ENCODE results near the gene UQCC2. TPM values are rescaled to one million over a fixed set of nuclear protein-coding genes. Genes with fewer than 3 reads are reported as not detected.

Gene UQCC2
- total and polyA plus RNA-seq, 12 donors, result 7.4 to 214 (median 72.9) TPM

DNA sequence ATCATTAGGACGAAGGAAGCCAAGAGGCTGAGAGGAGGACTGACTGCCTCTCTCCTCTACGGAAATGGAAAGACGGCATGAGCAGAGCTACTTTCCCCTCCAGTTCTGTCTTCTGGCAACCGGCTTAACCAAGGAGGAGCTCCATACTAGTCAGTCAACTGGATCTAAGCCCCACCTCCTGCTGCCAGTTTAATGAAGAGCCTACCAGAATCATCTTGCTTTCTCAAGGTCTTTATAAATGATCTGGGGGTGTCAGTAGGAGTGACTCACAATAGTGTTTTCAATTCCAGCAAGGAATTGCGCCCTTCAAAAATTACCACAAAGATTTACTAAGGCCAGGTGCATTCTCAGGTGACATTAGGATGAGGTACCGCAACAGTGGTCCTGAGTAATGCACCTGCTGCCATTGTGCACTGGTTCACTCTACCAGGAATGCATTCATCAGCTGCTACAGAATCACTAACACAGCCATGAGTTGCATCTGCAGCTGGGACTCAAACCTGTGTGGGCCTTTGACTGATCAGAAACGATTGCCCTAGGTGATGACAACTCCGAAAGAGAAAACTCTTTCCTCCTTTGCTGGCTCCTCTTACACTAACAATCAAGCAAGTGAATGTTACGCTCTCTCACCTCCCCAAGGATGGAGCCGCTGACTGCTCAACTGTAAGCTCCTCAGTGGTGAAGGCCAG is 2.8 kb downstream of the UQCC2 start:
- no peaks in the 10 kb centered on the region for H3K27me3 ChIP-seq
- H3K27ac ChIP-seq, result no peak overlapping the region
- H3K9me3 ChIP-seq (replicated peaks in 1 of 3), result no peaks in the 10 kb centered on the region
- H3K36me3 ChIP-seq (replicated peaks in 1 of 2), result peaks cover 0 to 15% of the 10 kb centered on the region in 2 donors
- no peak for TF ChIP-seq POLR2A (IDR thresholded peaks at IDR 0.05)
- TF ChIP-seq, protein P1, sequence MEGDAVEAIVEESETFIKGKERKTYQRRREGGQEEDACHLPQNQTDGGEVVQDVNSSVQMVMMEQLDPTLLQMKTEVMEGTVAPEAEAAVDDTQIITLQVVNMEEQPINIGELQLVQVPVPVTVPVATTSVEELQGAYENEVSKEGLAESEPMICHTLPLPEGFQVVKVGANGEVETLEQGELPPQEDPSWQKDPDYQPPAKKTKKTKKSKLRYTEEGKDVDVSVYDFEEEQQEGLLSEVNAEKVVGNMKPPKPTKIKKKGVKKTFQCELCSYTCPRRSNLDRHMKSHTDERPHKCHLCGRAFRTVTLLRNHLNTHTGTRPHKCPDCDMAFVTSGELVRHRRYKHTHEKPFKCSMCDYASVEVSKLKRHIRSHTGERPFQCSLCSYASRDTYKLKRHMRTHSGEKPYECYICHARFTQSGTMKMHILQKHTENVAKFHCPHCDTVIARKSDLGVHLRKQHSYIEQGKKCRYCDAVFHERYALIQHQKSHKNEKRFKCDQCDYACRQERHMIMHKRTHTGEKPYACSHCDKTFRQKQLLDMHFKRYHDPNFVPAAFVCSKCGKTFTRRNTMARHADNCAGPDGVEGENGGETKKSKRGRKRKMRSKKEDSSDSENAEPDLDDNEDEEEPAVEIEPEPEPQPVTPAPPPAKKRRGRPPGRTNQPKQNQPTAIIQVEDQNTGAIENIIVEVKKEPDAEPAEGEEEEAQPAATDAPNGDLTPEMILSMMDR (IDR thresholded peaks at IDR 0.05), result no peak
- H3K4me3 ChIP-seq, result no peak overlapping the region
- 90 to 93% (median 92%) methylated on average over 10 of the region's 10 CpGs for WGBS, 4 donors
- no peak for DNase-seq
- H3K4me1 ChIP-seq (replicated peaks in 1 of 2), result peaks cover 3 to 25% of the 10 kb centered on the region in 2 donors
- intact Hi-C loops (cut with DNase I), result no loop called here

DNA sequence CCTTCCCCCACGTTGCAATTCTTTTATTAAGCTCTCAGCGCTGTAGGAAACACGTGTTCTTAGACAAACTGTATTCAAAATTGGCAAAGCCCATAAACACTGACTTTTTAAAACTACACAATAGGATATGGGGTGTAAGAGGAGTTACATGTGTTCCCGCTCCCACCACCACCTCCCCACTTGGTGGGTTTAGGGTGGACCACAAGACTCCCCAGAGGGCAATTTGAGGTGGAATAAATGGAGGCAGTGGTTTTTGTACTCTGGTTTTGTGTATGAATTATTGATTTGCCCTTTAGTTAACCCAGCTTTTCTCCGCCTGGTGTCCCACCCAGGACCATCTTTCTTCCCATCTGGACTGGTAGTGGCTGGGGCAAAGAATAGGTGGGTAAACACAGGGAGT is 3.7 kb downstream of the UQCC2 start:
- Histone ChIP-seq H3K4me3 (no peak overlapping the region), H3K36me3 (replicated peaks in 1 of 2) (peaks cover 0 to 15% of the 10 kb centered on the region in 2 donors), H3K4me1 (replicated peaks in 1 of 2) (peaks cover 3 to 25% of the 10 kb centered on the region in 2 donors), H3K27ac (no peak overlapping the region), H3K9me3 (replicated peaks in 1 of 3) (no peaks in the 10 kb centered on the region), H3K27me3 (no peaks in the 10 kb centered on the region)
- WGBS, 4 donors, result 91 to 96% (median 95%) methylated on average over 5 of the region's 5 CpGs
- TF ChIP-seq POLR2A (IDR thresholded peaks at IDR 0.05), result no peak
- TF ChIP-seq, protein P1 (IDR thresholded peaks at IDR 0.05), result no peak
- no peak for DNase-seq
- intact Hi-C loops (cut with DNase I), result no loop called here

DNA sequence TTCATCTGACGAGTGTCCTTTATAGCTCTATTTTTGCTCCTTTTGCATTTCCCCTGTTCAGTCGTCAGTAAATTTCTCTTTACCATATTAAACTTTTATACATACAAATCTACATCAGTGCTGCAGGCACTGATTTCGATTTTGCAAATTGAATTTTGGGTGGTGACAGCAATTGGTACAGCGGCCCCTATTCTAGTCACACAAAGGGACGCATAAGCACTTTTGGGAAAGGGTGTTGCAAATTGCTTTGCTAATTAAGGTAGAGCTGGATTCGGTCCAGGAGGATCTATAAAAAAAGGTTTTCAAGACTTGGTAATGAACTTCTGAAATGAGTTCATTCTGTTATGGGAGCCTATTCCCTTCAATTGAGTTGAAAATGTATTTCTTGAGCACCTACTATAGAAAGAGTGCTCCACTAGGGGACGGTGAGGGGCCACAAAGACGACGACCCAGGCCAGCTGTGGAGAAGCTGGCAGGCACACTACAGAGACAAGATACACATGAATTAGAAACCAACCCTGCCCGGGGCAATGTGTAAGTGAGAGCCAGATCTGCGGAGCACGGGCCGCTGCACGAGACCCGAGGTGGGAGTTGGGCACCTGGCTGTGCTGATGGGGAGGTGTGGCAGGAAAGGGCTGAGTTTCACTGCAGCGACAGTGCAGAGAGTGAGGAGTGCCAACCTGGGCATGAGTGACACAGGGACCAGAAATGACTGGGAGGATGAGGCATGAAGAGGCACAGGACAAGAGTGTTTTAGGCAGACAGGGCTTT is 5.4 kb downstream of the UQCC2 start:
- Histone ChIP-seq H3K9me3 (replicated peaks in 1 of 3) (no peaks in the 10 kb centered on the region), H3K27me3 (no peaks in the 10 kb centered on the region), H3K27ac (no peak overlapping the region), H3K4me1 (replicated peaks in 1 of 2) (peaks cover 0 to 19% of the 10 kb centered on the region in 2 donors), H3K36me3 (replicated peaks in 1 of 2) (peaks cover 0 to 15% of the 10 kb centered on the region in 2 donors), H3K4me3 (no peak overlapping the region)
- 79 to 91% (median 85%) methylated on average over 15 to 16 of the region's 16 CpGs for WGBS, 4 donors
- intact Hi-C loops (cut with DNase I), result no loop called here
- DNase-seq, result no peak
- TF ChIP-seq, protein P1 (IDR thresholded peaks at IDR 0.05), result no peak
- TF ChIP-seq POLR2A (IDR thresholded peaks at IDR 0.05), result no peak

DNA sequence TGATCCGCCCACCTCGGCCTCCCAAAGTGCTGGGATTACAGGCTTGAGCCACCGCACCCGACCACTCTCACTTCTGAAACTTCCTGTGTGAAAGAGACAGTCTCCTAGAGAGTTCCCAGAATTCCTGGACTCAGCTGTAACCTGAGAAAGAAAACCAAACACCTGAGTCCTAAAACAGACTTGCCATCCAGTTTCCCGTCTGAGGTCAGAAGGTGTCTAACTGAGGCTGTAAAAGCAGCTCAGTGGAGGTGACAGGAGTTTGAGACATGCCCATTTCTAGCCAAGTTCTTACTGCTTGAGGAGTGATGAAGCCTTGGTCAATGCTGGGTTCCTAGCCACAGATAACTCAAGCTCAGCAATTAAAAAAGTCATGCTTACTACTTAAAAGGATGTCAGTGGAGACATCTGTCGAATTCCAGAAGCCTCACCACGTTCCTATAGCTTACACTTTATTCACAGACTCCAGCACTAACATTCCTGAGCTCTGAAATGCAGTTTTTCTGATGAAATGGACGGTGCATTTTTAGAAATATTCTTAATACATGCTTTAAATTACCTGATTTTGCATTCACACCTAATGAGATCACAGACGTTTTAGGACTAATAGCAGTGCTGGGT is 6.1 kb downstream of the UQCC2 start:
- intact Hi-C loops (cut with DNase I), result no loop called here
- WGBS, 4 donors, result 86 to 93% (median 92%) methylated on average over 9 of the region's 9 CpGs
- Histone ChIP-seq H3K27me3 (no peaks in the 10 kb centered on the region), H3K4me1 (replicated peaks in 1 of 2) (peaks cover 0 to 13% of the 10 kb centered on the region in 2 donors), H3K36me3 (replicated peaks in 1 of 2) (peaks cover 0 to 15% of the 10 kb centered on the region in 2 donors), H3K27ac (no peak overlapping the region), H3K9me3 (replicated peaks in 1 of 3) (no peaks in the 10 kb centered on the region), H3K4me3 (no peak overlapping the region)
- TF ChIP-seq, protein P1 (IDR thresholded peaks at IDR 0.05), result no peak
- no peak for TF ChIP-seq POLR2A (IDR thresholded peaks at IDR 0.05)
- no peak for DNase-seq
